PFSK-1 (cell line): ENCODE results near the gene DPYSL3.

Source experiments
- FOXP2 ChIP-seq: optimal IDR thresholded peaks from 2 replicates; pipeline ENCODE3; 2011; ENCODE audit warnings: borderline replicate concordance, control low read depth, inconsistent platforms; ENCODE audit not compliant: insufficient read depth; ENCODE audit errors: extremely low read length, extremely low read depth
- POLR2AphosphoS5 ChIP-seq: IDR thresholded peaks from 2 replicates; pipeline ENCODE4 v1.6.1; 2012; ENCODE audit warnings: low read depth, mild to moderate bottlenecking, control low read depth, low read length, moderate library complexity
- SIN3A ChIP-seq: IDR thresholded peaks from 2 replicates; pipeline ENCODE4 v1.6.1; 2012; ENCODE audit warnings: mild to moderate bottlenecking, low read length, moderate library complexity, borderline replicate concordance; ENCODE audit not compliant: insufficient read depth
- TAF1 ChIP-seq: IDR thresholded peaks from 2 replicates; pipeline ENCODE4 v1.6.1; 2012; ENCODE audit warnings: low read length, control low read depth, borderline replicate concordance; ENCODE audit not compliant: insufficient read depth
- TF ChIP-seq, protein P1 (sequence below), 2 experiments: IDR thresholded peaks; 2 replicates each; pipeline versions ENCODE4 v1.6.1 to v1.8.0; 2011 to 2012; ENCODE audit warnings: low read depth in 2 of 2, low read length in 2 of 2, control low read depth in 1 of 2, inconsistent platforms in 1 of 2, mild to moderate bottlenecking in 1 of 2, moderate library complexity in 1 of 2; ENCODE audit not compliant: insufficient read depth in 1 of 2

Gene DPYSL3

DNA sequence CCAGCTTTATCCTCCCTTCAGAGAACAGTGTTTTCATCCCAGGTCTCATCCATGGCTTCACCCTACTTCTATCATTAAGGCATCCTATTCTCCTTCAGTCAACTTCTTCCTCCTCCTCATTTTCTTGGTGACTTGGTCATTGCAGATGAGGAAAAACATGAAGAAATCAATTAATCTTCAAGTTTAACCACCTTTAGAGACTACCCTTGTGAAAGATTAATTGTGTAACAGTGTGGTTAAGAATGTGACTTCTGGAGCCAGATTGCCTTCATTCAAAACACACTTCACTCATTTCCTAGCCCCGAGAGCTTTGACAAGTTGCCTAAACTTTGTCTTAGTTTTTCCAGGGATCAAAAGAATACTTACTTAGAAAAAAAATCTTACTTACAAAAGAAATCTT is 165.0 kb downstream of the DPYSL3 start:
- TF ChIP-seq TAF1 (no peak), FOXP2 (no peak), SIN3A (no peak), POLR2AphosphoS5 (no peak)
- TF ChIP-seq, protein P1, sequence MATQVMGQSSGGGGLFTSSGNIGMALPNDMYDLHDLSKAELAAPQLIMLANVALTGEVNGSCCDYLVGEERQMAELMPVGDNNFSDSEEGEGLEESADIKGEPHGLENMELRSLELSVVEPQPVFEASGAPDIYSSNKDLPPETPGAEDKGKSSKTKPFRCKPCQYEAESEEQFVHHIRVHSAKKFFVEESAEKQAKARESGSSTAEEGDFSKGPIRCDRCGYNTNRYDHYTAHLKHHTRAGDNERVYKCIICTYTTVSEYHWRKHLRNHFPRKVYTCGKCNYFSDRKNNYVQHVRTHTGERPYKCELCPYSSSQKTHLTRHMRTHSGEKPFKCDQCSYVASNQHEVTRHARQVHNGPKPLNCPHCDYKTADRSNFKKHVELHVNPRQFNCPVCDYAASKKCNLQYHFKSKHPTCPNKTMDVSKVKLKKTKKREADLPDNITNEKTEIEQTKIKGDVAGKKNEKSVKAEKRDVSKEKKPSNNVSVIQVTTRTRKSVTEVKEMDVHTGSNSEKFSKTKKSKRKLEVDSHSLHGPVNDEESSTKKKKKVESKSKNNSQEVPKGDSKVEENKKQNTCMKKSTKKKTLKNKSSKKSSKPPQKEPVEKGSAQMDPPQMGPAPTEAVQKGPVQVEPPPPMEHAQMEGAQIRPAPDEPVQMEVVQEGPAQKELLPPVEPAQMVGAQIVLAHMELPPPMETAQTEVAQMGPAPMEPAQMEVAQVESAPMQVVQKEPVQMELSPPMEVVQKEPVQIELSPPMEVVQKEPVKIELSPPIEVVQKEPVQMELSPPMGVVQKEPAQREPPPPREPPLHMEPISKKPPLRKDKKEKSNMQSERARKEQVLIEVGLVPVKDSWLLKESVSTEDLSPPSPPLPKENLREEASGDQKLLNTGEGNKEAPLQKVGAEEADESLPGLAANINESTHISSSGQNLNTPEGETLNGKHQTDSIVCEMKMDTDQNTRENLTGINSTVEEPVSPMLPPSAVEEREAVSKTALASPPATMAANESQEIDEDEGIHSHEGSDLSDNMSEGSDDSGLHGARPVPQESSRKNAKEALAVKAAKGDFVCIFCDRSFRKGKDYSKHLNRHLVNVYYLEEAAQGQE (IDR thresholded peaks at IDR 0.05; ENCODE audit: insufficient read depth in 1 of 2, low read depth in 2 of 2, low read length in 2 of 2), result no peak

- TF ChIP-seq POLR2AphosphoS5 (no peak), FOXP2 (no peak), SIN3A (no peak), TAF1 (no peak)
- TF ChIP-seq, protein P1 (IDR thresholded peaks at IDR 0.05; ENCODE audit: insufficient read depth in 1 of 2, low read depth in 2 of 2, low read length in 2 of 2), result no peak
These were observed 168.5 kb downstream of the DPYSL3 start for GRCh38 chr5:147341345-147341744.

- TF ChIP-seq SIN3A (no peak), POLR2AphosphoS5 (no peak), FOXP2 (no peak), TAF1 (no peak)
- TF ChIP-seq, protein P1 (IDR thresholded peaks at IDR 0.05; ENCODE audit: insufficient read depth in 1 of 2, low read depth in 2 of 2, low read length in 2 of 2), result no peak
These were observed 168.9 kb downstream of the DPYSL3 start for GRCh38 chr5:147340941-147341340.
